Measurements from ENCODE around the gene MAP2K4. TPM values are rescaled to one million over a fixed set of nuclear protein-coding genes. Genes with fewer than 3 reads are reported as not detected.

Gene MAP2K4
- total and polyA plus RNA-seq, 2 of the 4 experiments (the other 2 are of a cell fraction) = 14.5 to 32.6 TPM

- in situ Hi-C loops (cut with MboI; ENCODE audit: low sequenced_read_pairs) (no loop called here), dilution Hi-C loops (cut with HindIII; ENCODE audit: low sequenced_read_pairs, unreplicated experiment) (no loop called here), intact Hi-C loops (cut with micrococcal nuclease) (no loop called here)
- no peak overlapping the region for H3K18ac ChIP-seq (ENCODE audit: low read depth, low read length)
- no peak overlapping the region for H3K4me2 ChIP-seq (ENCODE audit: low read depth, low read length)
- no peak overlapping the region for H4K8ac ChIP-seq (ENCODE audit: low read depth in 2 of 2, low read length in 2 of 2)
- no peak overlapping the region for H4K91ac ChIP-seq (ENCODE audit: insufficient read depth, low read depth, low read length)
- no peaks in the 10 kb centered on the region for H4K20me1 ChIP-seq (ENCODE audit: insufficient read depth, low read length)
- 0 out of 2 replicates have a peak, but pooled peaks cover 3% of the 10 kb centered on the region for H3K9me1 ChIP-seq (ENCODE audit: insufficient read depth, low read length)
- no peak overlapping the region for H3K9ac ChIP-seq (ENCODE audit: low read depth, low read length)
- no peak overlapping the region for H2BK15ac ChIP-seq (ENCODE audit: low read depth, low read length)
- POLR2A ChIA-PET (ENCODE audit: unreplicated experiment) = no interaction called here
- no peak overlapping the region for H2AK5ac ChIP-seq (ENCODE audit: low read depth, low read length)
- CTCF ChIA-PET = no interaction called here
- no peak overlapping the region for H3K27ac ChIP-seq (ENCODE audit: insufficient read depth, low read length)
- TF ChIP-seq RAD21 (IDR thresholded peaks at IDR 0.05; ENCODE audit: low read length) (no peak), POLR2A (IDR thresholded peaks at IDR 0.05; ENCODE audit: low read depth, low read length) (no peak), CEBPB (IDR thresholded peaks at IDR 0.05; ENCODE audit: low read depth, low read length) (no peak)
- H3K56ac ChIP-seq (ENCODE audit: extremely low read depth, insufficient read depth, low read length) = no peak overlapping the region
- H3K4me3 ChIP-seq (ENCODE audit: insufficient read depth, low read depth, low read length) = no peak overlapping the region
- no peak overlapping the region for H3K14ac ChIP-seq (replicated peaks; ENCODE audit: low read depth, low read length)
- no peaks in the 10 kb centered on the region for H3K27me3 ChIP-seq (ENCODE audit: control insufficient read depth, insufficient read depth, low read length)
- H3K4me1 ChIP-seq (ENCODE audit: control insufficient read depth, insufficient read depth, low read length) = no peaks in the 10 kb centered on the region
- H2BK20ac ChIP-seq (ENCODE audit: low read depth, low read length) = no peak overlapping the region
- WGBS, 2 experiments (ENCODE audit: extremely low coverage in 2 of 2, insufficient read length in 1 of 2) = no CpG with 5 or more reads among the region's 6 CpGs
- peak; percentile 16 for DNase-seq
- H3K36me3 ChIP-seq (ENCODE audit: control insufficient read depth, insufficient read depth, low read length) = peaks cover 19% of the 10 kb centered on the region
- H2AK9ac ChIP-seq (replicated peaks; ENCODE audit: low read depth, low read length, poor library complexity) = no peak overlapping the region
- peaks cover 2% of the 10 kb centered on the region; the same call in 1 of the 2 replicates for H3K9me3 ChIP-seq (ENCODE audit: control insufficient read depth, insufficient read depth, low read length)
- H2BK5ac ChIP-seq (ENCODE audit: low read depth, low read length, poor library complexity, severe bottlenecking) = no peak overlapping the region
- BruUV-seq (replicated peaks) = no TSS peak
- H3K23ac ChIP-seq (ENCODE audit: low read depth, low read length) = no peak overlapping the region
- peaks cover 14% of the 10 kb centered on the region in 2 experiments; a peak in 3 of 4 replicates for H3K79me1 ChIP-seq (ENCODE audit: low read depth in 1 of 2, low read length in 2 of 2)
- peak; percentile 37; the same call in 1 of the 2 replicates for ATAC-seq (ENCODE audit: low read depth)
- no peak overlapping the region for H2AFZ ChIP-seq (replicated peaks; ENCODE audit: low read length, poor library complexity)
- H4K5ac ChIP-seq (ENCODE audit: low read depth, low read length) = no peak overlapping the region
- H3K4ac ChIP-seq (ENCODE audit: low read depth, low read length) = no peak overlapping the region
- H2BK120ac ChIP-seq (ENCODE audit: low read depth, low read length) = no peak overlapping the region
Measured at GRCh38 chr17:12133183-12133582, 112.5 kb downstream of the MAP2K4 start.

Data from IMR-90 (cell line).